Upper lobe of left lung (tissue), 6 donors: Measurements from ENCODE around the gene MAP3K14. TPM values are rescaled to one million over a fixed set of nuclear protein-coding genes. Genes with fewer than 3 reads are reported as not detected.

Experiments
- ATAC-seq, 2 donors: fragments of 200-7000 bp; cut with Tn5 transposase; one replicate each; pipeline ENCODE4 v1.9.1; 2022; ENCODE audit warnings: mild to moderate bottlenecking in 2 of 2, moderate library complexity in 2 of 2; ENCODE audit not compliant: low FRiP score in 2 of 2
- DNase-seq, 2 donors: peaks; one replicate each; pipeline ENCODE4 v3.0.0-alpha.2; 2019 to 2020
- H3K27ac ChIP-seq, 4 donors: fragments of 200-600 bp; sonication (generic); one replicate each; pipeline ENCODE4 v1.5.1; 2016 to 2019
- H3K27me3 ChIP-seq, 4 donors: fragments of 200-600 bp; sonication (generic); one replicate each; pipeline ENCODE4 v1.5.1; 2017 to 2019
- H3K36me3 ChIP-seq, 4 donors: fragments of 200-600 bp; sonication (generic); one replicate each; pipeline ENCODE4 v1.5.1; 2016 to 2019
- H3K4me1 ChIP-seq, 4 donors: fragments of 200-600 bp; sonication (generic); one replicate each; pipeline ENCODE4 v1.5.1; 2018 to 2019
- H3K4me3 ChIP-seq, 4 donors: fragments of 200-600 bp; sonication (generic); one replicate each; pipeline ENCODE4 v1.5.1; 2017 to 2019; ENCODE audit warnings: mild to moderate bottlenecking in 2 of 4, moderate library complexity in 1 of 4
- H3K9me3 ChIP-seq, 4 donors: fragments of 200-600 bp; sonication (generic); one replicate each; pipeline ENCODE4 v1.5.1; 2018 to 2019
- EP300 ChIP-seq, 4 donors: sonication (generic); formaldehyde crosslinking; IDR thresholded peaks; one replicate each; pipeline ENCODE4 v1.5.1; 2017; ENCODE audit warnings: antibody characterized with exemption in 4 of 4, control low read depth in 2 of 4
- POLR2A ChIP-seq, 4 donors: fragments of 450-650 bp; IDR thresholded peaks; one replicate each; pipeline ENCODE4 v1.5.1; 2016 to 2017; ENCODE audit warnings: antibody characterized with exemption in 4 of 4, mild to moderate bottlenecking in 2 of 4
- POLR2AphosphoS5 ChIP-seq, 2 donors: sonication (generic); formaldehyde crosslinking; IDR thresholded peaks; one replicate each; pipeline ENCODE4 v1.5.1; 2017; ENCODE audit warnings: antibody characterized with exemption in 2 of 2
- WGBS, 2 donors: methylation state at CpG; one replicate each; pipeline ENCODE4 v1.1.5; 2017 to 2018; 5-methylcytosine and 5-hydroxymethylcytosine counted together
- total RNA-seq, 6 donors: library from RNA; depleted of rRNA in 4 of 6; stranded (reverse); fragments of >200 nt in 4 of 6; gene quantifications; one replicate each; pipeline versions ENCODE4 v1.1.0 to v1.2.1, GENCODE V29; 2016 to 2021
- TF ChIP-seq, protein P1 (sequence below), 6 experiments: fragments of 450-650 bp in 4 of 6; fragments of 200-600 bp in 2 of 6; sonication (generic) in 2 of 6; IDR thresholded peaks; one replicate each; pipeline ENCODE4 v1.5.1; 2016 to 2019; ENCODE audit warnings: antibody characterized with exemption in 6 of 6
- donor health status: DM: no; HTN: no; CAD: no; lungs with moderate emphysema.
- donor health status: DM: no; HTN: yes; CAD: no; lungs with severe emphysema.

The MAP3K14 gene
- total RNA-seq, 6 donors from 2014 or later: 11.4 to 17.8 (median 13.5) TPM

GRCh38 chr17:45307290-45308015 lies 9.4 kb downstream of the MAP3K14 start:
- Histone ChIP-seq H3K36me3 (no peaks in the 10 kb centered on the region), H3K9me3 (no peaks in the 10 kb centered on the region), H3K4me1 (peaks cover 64 to 80% (median 72%) of the 10 kb centered on the region in 4 donors), H3K27ac (peak overlapping the region; percentile 70 to 80 (median 78)), H3K27me3 (no peaks in the 10 kb centered on the region), H3K4me3 (no peak overlapping the region)
- TF ChIP-seq POLR2A (IDR thresholded peaks at IDR 0.05) (peak in 1 of 4 donors; percentile 33), EP300 (IDR thresholded peaks at IDR 0.05) (peak in 1 of 4 donors; percentile 72), POLR2AphosphoS5 (IDR thresholded peaks at IDR 0.05) (peak in 1 of 2 donors; percentile 6)
- TF ChIP-seq, protein P1, sequence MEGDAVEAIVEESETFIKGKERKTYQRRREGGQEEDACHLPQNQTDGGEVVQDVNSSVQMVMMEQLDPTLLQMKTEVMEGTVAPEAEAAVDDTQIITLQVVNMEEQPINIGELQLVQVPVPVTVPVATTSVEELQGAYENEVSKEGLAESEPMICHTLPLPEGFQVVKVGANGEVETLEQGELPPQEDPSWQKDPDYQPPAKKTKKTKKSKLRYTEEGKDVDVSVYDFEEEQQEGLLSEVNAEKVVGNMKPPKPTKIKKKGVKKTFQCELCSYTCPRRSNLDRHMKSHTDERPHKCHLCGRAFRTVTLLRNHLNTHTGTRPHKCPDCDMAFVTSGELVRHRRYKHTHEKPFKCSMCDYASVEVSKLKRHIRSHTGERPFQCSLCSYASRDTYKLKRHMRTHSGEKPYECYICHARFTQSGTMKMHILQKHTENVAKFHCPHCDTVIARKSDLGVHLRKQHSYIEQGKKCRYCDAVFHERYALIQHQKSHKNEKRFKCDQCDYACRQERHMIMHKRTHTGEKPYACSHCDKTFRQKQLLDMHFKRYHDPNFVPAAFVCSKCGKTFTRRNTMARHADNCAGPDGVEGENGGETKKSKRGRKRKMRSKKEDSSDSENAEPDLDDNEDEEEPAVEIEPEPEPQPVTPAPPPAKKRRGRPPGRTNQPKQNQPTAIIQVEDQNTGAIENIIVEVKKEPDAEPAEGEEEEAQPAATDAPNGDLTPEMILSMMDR (IDR thresholded peaks at IDR 0.05): no peak
- DNase-seq (peak in 1 of 2 donors; percentile 26), ATAC-seq (peak; percentile 23 to 66)
- WGBS, 2 donors: 42% methylated on average over 9 of the region's 9 CpGs

- DNase-seq (no peak), ATAC-seq (no peak)
- no peaks in the 10 kb centered on the region for H3K27me3 ChIP-seq
- no peaks in the 10 kb centered on the region for H3K36me3 ChIP-seq
- no peak overlapping the region for H3K4me3 ChIP-seq
- H3K27ac ChIP-seq: peak overlapping the region; percentile 23 to 80 (median 78)
- TF ChIP-seq, protein P1 (IDR thresholded peaks at IDR 0.05): no peak
- no peak for TF ChIP-seq EP300 (IDR thresholded peaks at IDR 0.05)
- no peak for TF ChIP-seq POLR2A (IDR thresholded peaks at IDR 0.05)
- TF ChIP-seq POLR2AphosphoS5 (IDR thresholded peaks at IDR 0.05): no peak
- peaks cover 57 to 74% (median 68%) of the 10 kb centered on the region in 4 donors for H3K4me1 ChIP-seq
- no peaks in the 10 kb centered on the region for H3K9me3 ChIP-seq
- WGBS, 2 donors: 86 to 89% methylated on average over 5 of the region's 5 CpGs
Measured at GRCh38 chr17:45306623-45307022, 10.2 kb downstream of the MAP3K14 start.

DNA sequence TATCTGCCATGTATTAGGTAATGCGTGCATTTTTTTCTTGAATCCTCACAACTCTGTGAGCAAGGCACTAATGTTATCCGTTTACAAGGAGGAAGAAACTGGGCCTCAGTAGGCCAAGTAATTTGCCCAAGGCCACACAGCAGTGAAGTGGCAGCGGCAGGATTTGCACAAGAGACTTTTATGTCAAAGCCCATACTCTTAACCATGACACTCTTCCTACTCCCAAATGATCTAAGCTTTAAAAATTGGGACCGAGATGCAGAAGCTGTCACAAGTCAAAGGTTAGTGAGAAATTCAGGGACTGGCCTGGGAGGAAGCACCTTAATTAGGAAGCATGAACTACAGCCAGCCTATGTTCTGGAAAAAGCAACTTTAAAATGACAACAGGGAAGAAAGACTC lies 10.7 kb downstream of the MAP3K14 start:
- Histone ChIP-seq H3K36me3 (no peaks in the 10 kb centered on the region), H3K4me3 (no peak overlapping the region), H3K9me3 (no peaks in the 10 kb centered on the region), H3K27me3 (no peaks in the 10 kb centered on the region), H3K4me1 (peaks cover 53 to 68% (median 62%) of the 10 kb centered on the region in 4 donors), H3K27ac (peak overlapping the region; percentile 14 to 25 (median 23))
- no peak for DNase-seq
- WGBS, 2 donors: 58 to 76% methylated on average over 4 of the region's 4 CpGs
- no peak for TF ChIP-seq EP300 (IDR thresholded peaks at IDR 0.05)
- TF ChIP-seq, protein P1 (IDR thresholded peaks at IDR 0.05): no peak
- TF ChIP-seq POLR2A (IDR thresholded peaks at IDR 0.05): no peak
- no peak for TF ChIP-seq POLR2AphosphoS5 (IDR thresholded peaks at IDR 0.05)
- ATAC-seq: no peak

GRCh38 chr17:45305530-45306087 lies 11.2 kb downstream of the MAP3K14 start:
- DNase-seq (no peak), ATAC-seq (no peak)
- H3K4me3 ChIP-seq: no peak overlapping the region
- H3K4me1 ChIP-seq: peaks cover 51 to 68% (median 60%) of the 10 kb centered on the region in 4 donors
- TF ChIP-seq, protein P1 (IDR thresholded peaks at IDR 0.05): no peak
- TF ChIP-seq POLR2A (IDR thresholded peaks at IDR 0.05) (no peak), POLR2AphosphoS5 (IDR thresholded peaks at IDR 0.05) (no peak), EP300 (IDR thresholded peaks at IDR 0.05) (no peak)
- no peaks in the 10 kb centered on the region for H3K27me3 ChIP-seq
- no peaks in the 10 kb centered on the region for H3K36me3 ChIP-seq
- WGBS, 2 donors: 82 to 90% methylated on average over 3 of the region's 3 CpGs
- peak overlapping the region in 3 of 4 donors; percentile 8 to 25 (median 14) for H3K27ac ChIP-seq
- H3K9me3 ChIP-seq: no peaks in the 10 kb centered on the region
